D721Med (cell line): ENCODE measurements around the gene DPF3.

Source experiments
- DNase-seq: peaks from one replicate; pipeline ENCODE4 v3.0.0; 2011; ENCODE audit warnings: low spot score; ENCODE audit not compliant: insufficient read length
- FAIRE-seq: peaks from 2 replicates; lab custom pipeline; 2011; peaks lifted over from hg19 to GRCh38; lab: Jason Lieb, UNC
- CTCF ChIP-seq: IDR thresholded peaks from 2 replicates; pipeline ENCODE4 v1.5.1; 2012; ENCODE audit warnings: mild to moderate bottlenecking, control low read depth; ENCODE audit not compliant: insufficient read depth; ENCODE audit errors: missing control alignments

Gene DPF3

DNA sequence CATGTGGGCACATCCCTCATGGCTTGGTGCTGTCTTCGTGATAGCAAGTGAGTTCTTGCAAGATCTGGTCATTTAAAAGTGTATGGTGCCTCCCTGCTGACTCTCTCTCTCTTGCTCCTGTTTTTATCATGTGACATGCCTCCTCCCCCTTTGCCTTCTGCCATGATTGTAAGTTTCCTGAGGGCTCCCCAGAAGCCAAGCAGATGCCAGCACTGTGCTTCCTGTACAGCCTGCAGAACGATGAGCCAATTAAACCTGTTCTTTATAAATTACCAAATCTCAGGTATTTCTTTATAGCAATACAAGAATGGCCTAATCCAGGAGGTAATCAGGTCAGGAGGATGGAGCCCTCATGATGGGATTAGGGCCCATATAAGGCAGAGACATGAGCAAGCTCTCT is 116.3 kb downstream of the DPF3 start:
- TF ChIP-seq CTCF: no peak
- FAIRE-seq (no peak), DNase-seq (no peak)

DNA sequence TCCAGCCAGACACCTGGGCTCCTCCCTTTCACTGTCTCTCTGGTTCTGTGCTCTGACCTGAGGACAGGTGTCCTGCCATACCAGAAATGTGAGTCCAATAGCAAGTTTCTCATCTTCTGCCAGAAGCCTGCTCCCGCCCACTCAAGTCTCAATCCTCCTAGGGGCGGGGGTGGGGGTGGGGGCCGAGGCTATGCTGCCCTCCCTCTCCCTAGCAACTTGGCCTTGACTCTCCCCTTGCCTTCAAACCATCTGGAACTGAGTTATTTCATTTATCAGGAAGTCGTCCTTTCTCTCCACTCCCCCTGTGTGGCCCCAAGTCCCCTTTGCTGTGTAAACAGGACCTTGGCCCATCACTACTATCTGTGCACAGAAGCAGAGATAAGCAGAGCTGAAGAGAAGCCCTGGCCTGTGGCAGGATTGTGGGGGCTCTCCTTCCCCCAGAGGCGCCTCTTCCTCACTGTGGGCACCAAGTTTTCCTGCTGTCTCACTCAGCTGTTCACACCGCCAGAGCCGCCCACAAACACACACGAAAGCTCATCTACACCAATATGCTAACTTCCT is 117.1 kb downstream of the DPF3 start:
- no peak for TF ChIP-seq CTCF
- no peak for DNase-seq
- FAIRE-seq: no peak

- no peak for TF ChIP-seq CTCF
- DNase-seq (no peak), FAIRE-seq (no peak)
Measured at GRCh38 chr14:72775923-72776554, 117.9 kb downstream of the DPF3 start.

DNA sequence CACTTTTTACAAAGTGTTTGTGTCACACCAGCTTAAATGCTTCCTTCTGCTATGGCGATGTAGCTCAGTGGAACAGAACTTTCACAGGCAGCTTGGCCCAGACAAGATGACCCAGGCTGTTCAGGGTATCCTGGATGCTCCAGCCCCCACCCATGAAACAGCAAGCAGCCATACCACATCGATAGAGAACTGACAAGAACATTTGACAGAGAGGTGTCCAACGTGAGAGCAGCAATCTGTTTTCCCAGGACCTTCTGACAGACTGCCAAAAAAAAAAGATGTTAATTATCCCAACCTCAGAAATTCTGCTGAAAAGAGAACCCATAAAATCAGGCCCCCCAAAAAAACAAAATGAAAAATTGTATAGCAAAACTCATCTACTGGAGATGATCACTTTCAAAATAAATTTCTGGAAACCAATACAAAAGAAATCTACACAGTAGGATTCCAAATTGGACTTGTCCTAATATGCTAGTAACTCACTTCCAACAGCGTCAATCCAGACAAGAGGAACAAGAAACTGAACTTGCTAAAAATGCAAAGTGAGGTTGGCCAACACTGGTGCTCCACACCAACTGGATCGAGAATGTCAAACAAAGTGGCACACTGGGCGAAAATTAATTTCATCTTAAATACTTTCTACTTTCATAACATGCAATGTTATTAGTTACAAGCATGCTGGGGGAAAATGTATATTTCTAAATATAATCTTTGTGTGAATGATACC is 118.8 kb downstream of the DPF3 start:
- FAIRE-seq (no peak), DNase-seq (no peak)
- TF ChIP-seq CTCF: no peak

DNA sequence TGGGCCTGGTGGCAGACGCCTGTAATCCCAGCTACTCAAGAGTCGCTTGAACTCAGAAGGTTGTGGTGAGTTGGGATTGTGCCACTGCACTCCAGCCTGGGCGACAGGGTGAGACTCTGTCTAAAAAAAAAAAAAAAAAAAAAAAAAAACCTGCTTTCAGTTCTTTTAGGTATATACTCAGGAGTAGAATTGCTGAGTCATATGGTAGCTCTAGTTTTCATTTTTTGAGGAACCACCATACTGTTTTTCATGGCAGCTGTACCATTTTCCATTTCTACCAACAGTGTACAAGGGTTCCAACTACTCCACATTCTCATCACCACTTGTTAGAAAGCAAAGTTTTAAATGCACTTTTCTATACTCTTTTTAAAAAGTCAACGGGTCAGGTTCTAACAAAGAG is 119.8 kb downstream of the DPF3 start:
- FAIRE-seq (no peak), DNase-seq (no peak)
- TF ChIP-seq CTCF: no peak

DNA sequence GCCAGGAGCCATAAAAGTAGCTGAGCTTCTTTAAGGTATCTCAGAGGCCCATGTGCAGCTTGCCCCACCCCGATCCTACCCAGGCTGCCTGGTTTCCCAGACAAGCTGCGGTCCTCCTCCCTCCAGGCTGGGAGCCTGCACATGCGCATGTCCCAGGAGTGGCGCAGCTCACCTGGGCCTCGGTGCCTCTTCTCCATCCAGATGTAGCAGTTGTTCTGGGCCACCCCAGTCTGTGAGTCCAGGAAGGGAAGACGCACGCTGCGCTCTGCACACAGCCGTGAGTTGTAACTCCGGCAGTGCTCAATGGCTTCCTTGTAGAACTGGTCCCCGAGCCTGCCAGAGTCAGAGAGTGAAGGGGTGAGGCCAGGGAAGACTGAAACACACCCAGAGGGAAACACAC is 122.3 kb downstream of the DPF3 start:
- DNase-seq: no peak
- no peak for FAIRE-seq
- no peak for TF ChIP-seq CTCF

DNA sequence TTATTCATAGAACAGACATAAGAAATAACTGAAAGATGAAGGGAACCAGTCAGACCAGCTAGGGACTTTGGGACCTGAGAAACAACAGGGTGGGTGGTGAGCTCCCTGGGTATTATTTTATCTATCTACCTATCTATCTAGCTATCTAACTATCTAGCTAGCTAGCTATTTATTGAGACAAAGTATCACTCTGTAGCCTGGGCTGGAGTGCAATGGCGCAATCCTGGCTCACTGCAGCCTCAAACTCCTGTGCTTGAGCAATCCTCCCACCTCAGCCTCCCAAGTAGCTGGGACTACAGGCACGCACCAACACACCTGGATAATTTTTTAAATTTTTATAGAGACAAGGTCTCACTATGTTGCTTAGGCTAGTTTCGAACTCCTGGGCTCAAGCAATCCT is 127.6 kb downstream of the DPF3 start:
- no peak for TF ChIP-seq CTCF
- DNase-seq: no peak
- no peak for FAIRE-seq
